PC-3 (cell line): ENCODE data around the gene SERPINC1. TPM values are rescaled to one million over a fixed set of nuclear protein-coding genes. Genes with fewer than 3 reads are reported as not detected.

ENCODE experiments used
- ATAC-seq: fragments of 200-7000 bp; cut with Tn5 transposase; 2 replicates; pipeline ENCODE4 v1.9.1; 2020; ENCODE audit warnings: mild to moderate bottlenecking, moderate library complexity
- BruUV-seq: library from RNA; stranded (reverse); fragments of 400-500 nt; replicated peaks from 2 replicates; lab custom pipeline; 2021; lab: Mats Ljungman, UMichigan
- CTCF ChIA-PET: fragments of 300-600 bp; sonication (Branson Sonifier 250); formaldehyde crosslinking; loops from one replicate; lab custom pipeline; 2022; ENCODE audit warnings: antibody characterized with exemption; lab: Charles Lee
- POLR2A ChIA-PET: fragments of 300-600 bp; sonication (Branson Sonifier 250); formaldehyde crosslinking; loops from one replicate; lab custom pipeline; 2022; ENCODE audit warnings: antibody characterized with exemption; ENCODE audit not compliant: unreplicated experiment; lab: Charles Lee
- DNase-seq: peaks from one replicate; pipeline ENCODE4 v3.0.0-alpha.2; 2015
- H2AFZ ChIP-seq: fragments of 300-600 bp; sonication (generic); 2 replicates; pipeline ENCODE4 v1.6.0; 2016; ENCODE audit warnings: antibody characterized with exemption, low read length
- H3F3A ChIP-seq: fragments of 300-600 bp; sonication (generic); one replicate; pipeline ENCODE4 v1.6.0; 2017; ENCODE audit warnings: antibody characterized with exemption, low read length, control low read depth, mild to moderate bottlenecking; ENCODE audit not compliant: unreplicated experiment
- H3K27ac ChIP-seq: fragments of 300-600 bp; sonication (generic); 2 replicates; pipeline ENCODE4 v1.5.1; 2016; ENCODE audit warnings: mild to moderate bottlenecking, low read length
- H3K27me3 ChIP-seq: fragments of 300-600 bp; sonication (generic); 2 replicates; pipeline ENCODE4 v1.6.1; 2016; ENCODE audit warnings: low read length, mixed read lengths
- H3K36me3 ChIP-seq: fragments of 300-600 bp; sonication (generic); 2 replicates; pipeline ENCODE4 v1.6.1; 2016; ENCODE audit warnings: low read depth, mixed run types, low read length, mixed read lengths
- H3K4me1 ChIP-seq: fragments of 300-600 bp; sonication (generic); 2 replicates; pipeline ENCODE4 v1.5.1; 2016; ENCODE audit warnings: low read length; ENCODE audit not compliant: insufficient read depth
- H3K4me2 ChIP-seq: fragments of 300-600 bp; sonication (generic); 2 replicates; pipeline ENCODE4 v1.6.0; 2016; ENCODE audit warnings: low read length
- H3K4me3 ChIP-seq: fragments of 300-600 bp; sonication (generic); 2 replicates; pipeline ENCODE4 v1.5.1; 2016; ENCODE audit warnings: mild to moderate bottlenecking, low read length, mixed read lengths
- H3K79me2 ChIP-seq: fragments of 300-600 bp; sonication (generic); 2 replicates; pipeline ENCODE4 v1.6.1; 2017; ENCODE audit warnings: low read length, mixed read lengths
- H3K9ac ChIP-seq: fragments of 300-600 bp; sonication (generic); 2 replicates; pipeline ENCODE4 v1.6.0; 2016; ENCODE audit warnings: mild to moderate bottlenecking, low read length
- H3K9me2 ChIP-seq: fragments of 300-600 bp; sonication (generic); replicated peaks from 2 replicates; pipeline ENCODE4 v1.6.1; 2016; ENCODE audit warnings: mixed run types, low read length, mixed read lengths
- H3K9me3 ChIP-seq: fragments of 300-600 bp; sonication (generic); 2 replicates; pipeline ENCODE4 v1.6.1; 2016; ENCODE audit warnings: low read length, mixed read lengths
- H4K20me1 ChIP-seq: fragments of 300-600 bp; sonication (generic); 2 replicates; pipeline ENCODE4 v1.6.1; 2016; ENCODE audit warnings: low read length, mixed read lengths
- EZH2 ChIP-seq: fragments of 300-600 bp; sonication (generic); IDR thresholded peaks from one replicate; pipeline ENCODE4 v1.6.1; 2017; ENCODE audit warnings: antibody characterized with exemption, mild to moderate bottlenecking, low read length; ENCODE audit not compliant: unreplicated experiment
- EZH2phosphoT487 ChIP-seq: fragments of 300-600 bp; sonication (generic); IDR thresholded peaks from 2 replicates; pipeline ENCODE4 v1.6.1; 2018; ENCODE audit warnings: mild to moderate bottlenecking, antibody characterized with exemption, low read length, borderline replicate concordance
- intact Hi-C: fragments of 100-400 bp; cut with micrococcal nuclease; formaldehyde crosslinking; loops from 2 replicates; pipeline ENCODE4 v1.9.0; 2023
- total RNA-seq: library from RNA; depleted of rRNA; stranded (reverse); fragments of >200 nt; gene quantifications from 2 replicates; pipeline ENCODE4 v1.2.3, GENCODE V29; 2014
- TF ChIP-seq, protein P1 (sequence below): fragments of 300-600 bp; sonication (generic); conservative IDR thresholded peaks from 2 replicates; pipeline ENCODE4 v1.5.1; 2017; ENCODE audit warnings: antibody characterized with exemption, low read depth, mild to moderate bottlenecking, low read length

Gene SERPINC1
- total RNA-seq, 1 experiment from 2014 or later = not detected

DNA sequence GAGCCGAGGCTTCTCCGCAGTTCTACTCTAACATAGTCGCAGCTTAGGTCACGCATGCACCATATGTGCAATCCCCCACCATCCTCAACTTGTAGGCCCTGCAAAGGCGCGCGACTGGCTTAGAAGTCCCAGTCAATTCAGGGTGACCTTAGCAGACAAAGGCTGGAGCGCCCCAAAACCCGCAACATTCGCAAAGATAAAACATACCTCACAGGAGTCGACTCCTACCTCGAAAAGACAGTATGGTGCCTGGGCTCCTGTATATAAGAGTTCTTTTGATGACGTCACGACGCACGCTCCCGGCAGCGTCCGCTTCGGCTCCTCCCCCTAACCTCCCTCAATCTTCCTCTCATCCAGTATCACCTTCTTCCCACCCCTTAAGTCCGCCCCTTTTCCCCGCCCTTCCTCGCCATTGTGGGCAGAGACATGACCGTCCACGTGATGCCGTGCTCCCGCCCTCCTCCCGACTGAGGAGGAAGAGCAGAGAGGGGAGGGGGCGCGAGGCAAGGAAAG is 49.3 kb downstream of the SERPINC1 start, which contains the start of gene GAS5:
Gene GAS5, minus strand, starts transcription at position 237 of the 513 bp plus-strand sequence.
- ATAC-seq = peak; percentile 85
- Histone ChIP-seq H3K9me2 (no peaks in the 10 kb centered on the region), H3K27ac (peak within 1 kb of the TSS; percentile 85), H3K27me3 (no peaks in the 10 kb centered on the region), H2AFZ (peak within 1 kb of the TSS; percentile 84), H3K9me3 (no peaks in the 10 kb centered on the region), H3K4me2 (peak within 1 kb of the TSS; percentile 99), H3K4me3 (peak within 1 kb of the TSS; percentile 100), H3F3A (peaks cover 35% of the 10 kb centered on the region), H3K36me3 (peaks cover 48% of the 10 kb centered on the region), H3K4me1 (peaks cover 19% of the 10 kb centered on the region), H4K20me1 (peaks cover 43% of the 10 kb centered on the region), H3K79me2 (peaks cover 29% of the 10 kb centered on the region), H3K9ac (peak within 1 kb of the TSS; percentile 99)
- intact Hi-C loops = loop anchor here (1.0 kb wide), 1 partner anchor 44 kb away; the partner anchor contains the start of genes CENPL and DARS2
- TF ChIP-seq, protein P1, sequence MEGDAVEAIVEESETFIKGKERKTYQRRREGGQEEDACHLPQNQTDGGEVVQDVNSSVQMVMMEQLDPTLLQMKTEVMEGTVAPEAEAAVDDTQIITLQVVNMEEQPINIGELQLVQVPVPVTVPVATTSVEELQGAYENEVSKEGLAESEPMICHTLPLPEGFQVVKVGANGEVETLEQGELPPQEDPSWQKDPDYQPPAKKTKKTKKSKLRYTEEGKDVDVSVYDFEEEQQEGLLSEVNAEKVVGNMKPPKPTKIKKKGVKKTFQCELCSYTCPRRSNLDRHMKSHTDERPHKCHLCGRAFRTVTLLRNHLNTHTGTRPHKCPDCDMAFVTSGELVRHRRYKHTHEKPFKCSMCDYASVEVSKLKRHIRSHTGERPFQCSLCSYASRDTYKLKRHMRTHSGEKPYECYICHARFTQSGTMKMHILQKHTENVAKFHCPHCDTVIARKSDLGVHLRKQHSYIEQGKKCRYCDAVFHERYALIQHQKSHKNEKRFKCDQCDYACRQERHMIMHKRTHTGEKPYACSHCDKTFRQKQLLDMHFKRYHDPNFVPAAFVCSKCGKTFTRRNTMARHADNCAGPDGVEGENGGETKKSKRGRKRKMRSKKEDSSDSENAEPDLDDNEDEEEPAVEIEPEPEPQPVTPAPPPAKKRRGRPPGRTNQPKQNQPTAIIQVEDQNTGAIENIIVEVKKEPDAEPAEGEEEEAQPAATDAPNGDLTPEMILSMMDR = no peak
- TF ChIP-seq EZH2phosphoT487 (no peak), EZH2 (no peak)
- ChIA-PET CTCF (no interaction called here), POLR2A (interaction anchor here (0.5 to 1.0 kb wide), 8 partner anchors 24 to 820 kb away, joined by 3 to 24 read pairs (median 5); no protein-coding TSS in a partner anchor)
- DNase-seq = peak; percentile 97
- BruUV-seq = no TSS peak

DNA sequence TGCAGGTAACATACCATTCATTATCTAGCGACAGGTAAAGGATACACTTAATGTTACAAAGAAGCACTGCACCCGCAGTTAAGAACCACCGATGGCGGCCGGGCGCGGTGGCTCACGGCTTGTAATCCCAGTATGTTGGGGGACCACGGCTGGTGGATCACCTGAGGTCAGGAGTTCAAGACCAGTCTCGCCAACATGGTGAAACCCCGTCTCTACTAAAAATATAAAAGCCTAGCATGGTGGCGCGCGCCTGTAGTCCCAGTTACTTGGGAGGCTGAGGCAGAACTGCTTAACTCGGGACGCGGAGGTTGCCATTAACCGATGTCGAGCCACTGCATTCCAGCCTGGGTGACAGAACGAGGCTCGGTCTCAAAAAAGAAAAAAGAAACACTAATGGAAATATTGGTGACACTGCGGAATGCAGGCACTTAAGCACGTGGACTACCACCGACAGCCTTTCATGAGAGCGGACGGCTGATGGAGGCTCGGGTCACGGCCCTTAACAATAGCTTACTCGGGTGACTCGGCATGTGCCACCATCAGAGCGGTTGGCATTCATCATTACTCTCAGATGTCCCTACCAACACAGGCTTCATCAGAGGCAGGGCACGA is 49.9 kb downstream of the SERPINC1 start:
- Histone ChIP-seq H3K4me1 (peaks cover 19% of the 10 kb centered on the region), H3F3A (peaks cover 35% of the 10 kb centered on the region), H3K27me3 (no peaks in the 10 kb centered on the region), H3K36me3 (peaks cover 51% of the 10 kb centered on the region), H3K79me2 (peaks cover 29% of the 10 kb centered on the region), H3K9me3 (no peaks in the 10 kb centered on the region), H3K27ac (peak overlapping the region; percentile 67), H3K4me2 (peak overlapping the region; percentile 99), H4K20me1 (peaks cover 44% of the 10 kb centered on the region), H2AFZ (no peak overlapping the region), H3K4me3 (peak overlapping the region; percentile 100), H3K9ac (peak overlapping the region; percentile 99), H3K9me2 (no peaks in the 10 kb centered on the region)
- no peak for ATAC-seq
- intact Hi-C loops = no loop called here
- ChIA-PET CTCF (no interaction called here), POLR2A (no interaction called here)
- BruUV-seq = TSS peak; percentile 68
- DNase-seq = no peak
- TF ChIP-seq, protein P1 = no peak
- TF ChIP-seq EZH2 (no peak), EZH2phosphoT487 (no peak)
